Mammary epithelial cell (primary cell): ENCODE results near the gene ZNF439.

ENCODE experiments used
- EZH2 ChIP-seq: IDR thresholded peaks from 2 replicates; pipeline ENCODE4 v1.6.1; 2012; ENCODE audit warnings: low read length, inconsistent platforms, borderline replicate concordance
- TF ChIP-seq, protein P1 (sequence below), 2 donors: IDR thresholded peaks in 1 of 2; conservative IDR thresholded peaks in 1 of 2; 2 replicates each; pipeline ENCODE4 v1.5.1; 2011 to 2012; ENCODE audit warnings: inconsistent platforms in 2 of 2, low read length in 2 of 2, mild to moderate bottlenecking in 2 of 2, control low read depth in 1 of 2, low read depth in 1 of 2; ENCODE audit not compliant: insufficient read depth in 1 of 2; ENCODE audit errors: extremely low read depth in 1 of 2

- TF ChIP-seq, protein P1, sequence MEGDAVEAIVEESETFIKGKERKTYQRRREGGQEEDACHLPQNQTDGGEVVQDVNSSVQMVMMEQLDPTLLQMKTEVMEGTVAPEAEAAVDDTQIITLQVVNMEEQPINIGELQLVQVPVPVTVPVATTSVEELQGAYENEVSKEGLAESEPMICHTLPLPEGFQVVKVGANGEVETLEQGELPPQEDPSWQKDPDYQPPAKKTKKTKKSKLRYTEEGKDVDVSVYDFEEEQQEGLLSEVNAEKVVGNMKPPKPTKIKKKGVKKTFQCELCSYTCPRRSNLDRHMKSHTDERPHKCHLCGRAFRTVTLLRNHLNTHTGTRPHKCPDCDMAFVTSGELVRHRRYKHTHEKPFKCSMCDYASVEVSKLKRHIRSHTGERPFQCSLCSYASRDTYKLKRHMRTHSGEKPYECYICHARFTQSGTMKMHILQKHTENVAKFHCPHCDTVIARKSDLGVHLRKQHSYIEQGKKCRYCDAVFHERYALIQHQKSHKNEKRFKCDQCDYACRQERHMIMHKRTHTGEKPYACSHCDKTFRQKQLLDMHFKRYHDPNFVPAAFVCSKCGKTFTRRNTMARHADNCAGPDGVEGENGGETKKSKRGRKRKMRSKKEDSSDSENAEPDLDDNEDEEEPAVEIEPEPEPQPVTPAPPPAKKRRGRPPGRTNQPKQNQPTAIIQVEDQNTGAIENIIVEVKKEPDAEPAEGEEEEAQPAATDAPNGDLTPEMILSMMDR (conservative IDR thresholded peaks at IDR 0.05 in 1 of 2, IDR thresholded peaks at IDR 0.05 in 1 of 2; ENCODE audit: extremely low read depth in 1 of 2, insufficient read depth in 1 of 2, low read depth in 1 of 2, low read length in 2 of 2): no peak
- no peak for TF ChIP-seq EZH2
Observed at GRCh38 chr19:11813703-11814028, 34.9 kb upstream of the ZNF439 start.
